HL-60 (cell line): ENCODE results near the gene DMAC2.
A peak's percentile ranks its signal among the peaks of the same experiment; 100 is the strongest.

Experiments
- DNase-seq, 2 experiments: peaks; one replicate each; pipeline ENCODE4 v3.0.0-alpha.2; 2010 to 2020; ENCODE audit warnings: low read depth in 1 of 2, low spot score in 1 of 2
- H3K27ac ChIP-seq: fragments of 250-450 bp; sonication (Bioruptor Pico); replicated peaks from 2 replicates; pipeline ENCODE4 v1.5.1; 2020; ENCODE audit warnings: mild to moderate bottlenecking, moderate library complexity
- H3K27me3 ChIP-seq: fragments of 250-450 bp; sonication (Bioruptor Pico); 2 replicates; pipeline ENCODE4 v1.5.1; 2021; ENCODE audit warnings: mild to moderate bottlenecking, moderate library complexity; ENCODE audit not compliant: insufficient read depth, poor library complexity, severe bottlenecking
- H3K4me3 ChIP-seq: replicated peaks from 2 replicates; pipeline ENCODE4 v1.5.1; 2011; ENCODE audit warnings: mild to moderate bottlenecking, control low read depth, low read length; ENCODE audit not compliant: insufficient read depth
- CTCF ChIP-seq: IDR thresholded peaks from one replicate; pipeline ENCODE4 v1.5.1; 2011; ENCODE audit warnings: low read length, control low read depth, inconsistent platforms; ENCODE audit not compliant: insufficient read depth
- GABPA ChIP-seq: IDR thresholded peaks from 2 replicates; pipeline ENCODE4 v1.6.1; 2012; ENCODE audit warnings: low read depth
- POLR2AphosphoS5 ChIP-seq: IDR thresholded peaks from 2 replicates; pipeline ENCODE4 v1.6.1; 2012; ENCODE audit warnings: low read depth
- REST ChIP-seq: IDR thresholded peaks from 2 replicates; pipeline ENCODE4 v1.6.1; 2012; ENCODE audit warnings: low read depth; ENCODE audit not compliant: insufficient replicate concordance
- SPI1 ChIP-seq: IDR thresholded peaks from 2 replicates; pipeline ENCODE4 v1.6.1; 2012; ENCODE audit warnings: low read depth, mild to moderate bottlenecking, borderline replicate concordance

Gene DMAC2

GRCh38 chr19:41416194-41416674, 23.5 kb downstream of the DMAC2 start:
- Histone ChIP-seq H3K4me3 (no peak overlapping the region), H3K27ac (peak overlapping the region; percentile 55), H3K27me3 (no peaks in the 10 kb centered on the region)
- TF ChIP-seq GABPA (no peak), POLR2AphosphoS5 (peak; percentile 34; the same call in 1 of the 2 replicates)
- peak in 1 of 2 experiments; percentile 87 for DNase-seq

- no peak for DNase-seq
- TF ChIP-seq GABPA (no peak), REST (no peak), POLR2AphosphoS5 (no peak), SPI1 (no peak), CTCF (no peak)
- H3K4me3 ChIP-seq: no peak overlapping the region
- H3K27me3 ChIP-seq: no peaks in the 10 kb centered on the region
- H3K27ac ChIP-seq: 0 out of 2 replicates have a peak overlapping the region, but pooled peaks have one; percentile 2
Measured at GRCh38 chr19:41415154-41415571, 24.5 kb downstream of the DMAC2 start.

- no peaks in the 10 kb centered on the region for H3K27me3 ChIP-seq
- H3K27ac ChIP-seq: no peak overlapping the region
- TF ChIP-seq REST (no peak), POLR2AphosphoS5 (no peak), CTCF (no peak), GABPA (no peak), SPI1 (no peak)
- no peak for DNase-seq
- H3K4me3 ChIP-seq: no peak overlapping the region
Measured at GRCh38 chr19:41414461-41414860, 25.3 kb downstream of the DMAC2 start.

GRCh38 chr19:41413947-41414346, 25.8 kb downstream of the DMAC2 start:
- Histone ChIP-seq H3K4me3 (no peak overlapping the region), H3K27ac (no peak overlapping the region; the same call in 1 of the 2 replicates), H3K27me3 (no peaks in the 10 kb centered on the region)
- no peak for DNase-seq
- TF ChIP-seq SPI1: no peak
- TF ChIP-seq CTCF: no peak
- no peak for TF ChIP-seq POLR2AphosphoS5
- TF ChIP-seq REST: no peak
- TF ChIP-seq GABPA: no peak
